Testis (tissue), 3 donors: Measurements from ENCODE around the gene CHTF8. TPM values are rescaled to one million over a fixed set of nuclear protein-coding genes. Genes with fewer than 3 reads are reported as not detected.
"Not testable (repeated sequence)": the region's sequence is repeated elsewhere in the genome, so short reads cannot be mapped to it uniquely, and the experiment has no call there.

Experiments used
- DNase-seq: peaks from one replicate; pipeline ENCODE4 v3.0.0-alpha.2; 2019
- H3K27ac ChIP-seq, 2 donors: fragments of 200-600 bp; sonication (generic); one replicate each; pipeline ENCODE4 v1.5.1; 2019
- H3K27me3 ChIP-seq: fragments of 200-600 bp; sonication (generic); one replicate; pipeline ENCODE4 v1.5.1; 2019
- H3K36me3 ChIP-seq: fragments of 200-600 bp; sonication (generic); one replicate; pipeline ENCODE4 v1.5.1; 2017; ENCODE audit warnings: low read depth; ENCODE audit errors: missing control alignments
- H3K4me1 ChIP-seq: fragments of 200-600 bp; sonication (generic); one replicate; pipeline ENCODE4 v1.5.1; 2019
- H3K4me3 ChIP-seq, 2 donors: fragments of 200-600 bp; sonication (generic); one replicate each; pipeline ENCODE4 v1.5.1; 2017 to 2019
- H3K9me3 ChIP-seq: fragments of 200-600 bp; sonication (generic); one replicate; pipeline ENCODE4 v1.5.1; 2017
- POLR2A ChIP-seq: fragments of 450-650 bp; IDR thresholded peaks from one replicate; pipeline ENCODE4 v1.6.1; 2017; ENCODE audit warnings: antibody characterized with exemption, mild to moderate bottlenecking, moderate library complexity
- WGBS, 2 donors: methylation state at CpG; one replicate each; pipeline ENCODE4 v1.1.5; 2018; 5-methylcytosine and 5-hydroxymethylcytosine counted together
- intact Hi-C: fragments of 100-400 bp; cut with DNase I; formaldehyde crosslinking; loops from one replicate; pipeline ENCODE4 v1.15.1; 2023; ENCODE audit warnings: low total_unique reads
- polyA plus RNA-seq: library from polyadenylated mRNA; stranded (reverse); fragments of 350-450 nt; fragmentation: Illumina TruSeq; extraction: RNeasy Lipid Tissue Mini Kit (QIAGEN cat#74804); gene quantifications from one replicate; pipeline ENCODE4 v1.2.3, GENCODE V29; 2014; ENCODE audit warnings: low read depth, low replicate concordance; ENCODE audit not compliant: insufficient read depth
- total RNA-seq, 2 donors: library from RNA; depleted of rRNA; stranded (reverse); fragments of >200 nt; gene quantifications; one replicate each; pipeline ENCODE4 v1.2.3, GENCODE V29; 2016
- TF ChIP-seq, protein P1 (sequence below), 3 experiments: fragments of 450-650 bp in 2 of 3; fragments of 200-600 bp in 1 of 3; sonication (generic) in 1 of 3; IDR thresholded peaks; one replicate each; pipeline ENCODE4 v1.5.1; 2016 to 2019; ENCODE audit warnings: antibody characterized with exemption in 3 of 3, mild to moderate bottlenecking in 2 of 3, moderate library complexity in 1 of 3

CHTF8 gene
- total and polyA plus RNA-seq, 3 donors from 2014 or later, result 122 to 147 (median 131) TPM

DNA sequence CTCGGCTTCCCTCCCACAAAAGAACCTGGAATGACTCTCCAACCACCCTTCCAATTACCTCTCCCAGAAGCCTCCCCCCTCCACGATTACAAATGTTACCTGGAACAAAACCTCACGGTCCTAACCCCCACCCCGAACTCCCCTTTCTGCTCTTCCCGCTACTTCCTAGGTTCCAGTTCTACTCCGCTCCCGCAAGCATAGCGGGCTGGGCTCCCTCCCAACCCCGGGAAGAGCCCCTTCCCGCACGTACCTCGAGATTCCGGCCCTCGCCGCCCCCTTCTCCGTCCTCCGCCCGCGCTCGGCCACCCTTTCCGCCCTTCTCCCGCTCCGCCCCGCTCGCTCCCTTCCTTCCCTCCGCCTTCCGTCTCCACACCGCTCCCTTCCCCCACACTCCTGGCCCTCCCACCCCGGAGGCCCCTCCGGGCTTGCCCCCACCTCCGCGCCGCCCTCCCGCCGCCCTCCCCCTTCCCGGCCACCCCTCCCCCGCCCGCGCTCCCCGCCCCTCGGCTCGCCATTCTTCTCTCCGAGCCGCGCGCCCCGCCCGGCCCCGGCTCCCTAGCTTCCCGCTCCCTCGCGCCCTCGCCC is 457 bp downstream of the CHTF8 start:
- 1 to 2% methylated on average over 27 to 44 of the region's 53 CpGs for WGBS, 2 donors

DNA sequence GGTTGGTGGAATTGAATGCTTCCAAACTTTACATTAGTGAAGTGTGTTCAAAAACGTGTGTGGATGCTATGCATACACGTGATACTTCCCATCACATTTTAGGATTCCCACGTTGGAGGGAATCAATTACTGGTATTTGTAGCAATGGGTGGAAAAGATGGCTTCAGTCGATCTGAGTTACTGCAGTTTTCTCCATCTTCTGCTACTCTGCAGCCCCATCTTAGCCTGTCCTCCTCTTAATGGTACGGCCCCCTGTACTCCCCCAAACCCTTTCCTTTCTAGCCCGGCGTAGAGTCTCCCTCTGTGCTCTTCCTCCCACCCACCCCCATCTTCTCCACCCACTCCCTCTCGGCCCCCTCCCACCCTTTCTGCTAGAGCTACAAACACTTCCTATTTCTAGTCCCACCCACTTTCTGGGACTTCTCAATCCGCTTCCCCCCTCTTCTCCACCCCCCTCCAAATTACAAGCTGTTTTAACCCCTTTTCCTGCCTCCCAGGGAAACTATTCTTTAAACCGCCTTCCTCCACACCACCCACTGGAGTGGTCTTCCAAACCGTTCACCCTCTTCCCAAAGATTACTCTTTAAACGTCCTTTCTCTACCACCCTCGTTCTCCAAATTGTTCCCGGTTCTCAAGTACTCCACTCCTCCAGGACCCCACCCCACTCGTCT is 1.1 kb downstream of the CHTF8 start:
- intact Hi-C loops, result no loop called here
- peak; percentile 60 for DNase-seq

More for the DNA sequence above, 457 bp downstream of the CHTF8 start:
- peak; percentile 86 for DNase-seq
- no peaks in the 10 kb centered on the region for H3K36me3 ChIP-seq
- peaks cover 30% of the 10 kb centered on the region for H3K4me1 ChIP-seq
- H3K9me3 ChIP-seq, result no peaks in the 10 kb centered on the region
- peak overlapping the region; percentile 94 to 97 for H3K4me3 ChIP-seq
- peak overlapping the region; percentile 91 to 96 for H3K27ac ChIP-seq
- intact Hi-C loops, result no loop called here
- no peak for TF ChIP-seq POLR2A
- H3K27me3 ChIP-seq, result no peaks in the 10 kb centered on the region

DNA sequence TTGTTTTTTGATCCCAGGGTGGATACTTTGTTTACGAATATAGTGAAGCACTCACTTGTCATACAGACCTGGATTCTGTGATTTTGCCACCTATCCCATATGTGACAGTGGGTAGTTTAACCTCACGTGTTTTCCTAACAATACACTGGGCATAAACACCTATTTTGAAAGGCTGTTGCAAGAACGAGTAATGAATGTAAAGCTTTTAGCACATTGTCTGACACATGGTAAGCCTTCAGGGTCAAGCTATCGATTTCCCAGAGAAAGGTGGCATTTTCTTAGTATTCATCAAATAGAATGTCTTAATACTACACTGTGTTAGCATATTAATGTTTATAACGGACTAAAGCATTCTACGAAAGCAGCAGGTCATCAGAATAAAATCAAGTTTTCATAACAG is 1.9 kb downstream of the CHTF8 start:
- DNase-seq, result no peak
- Histone ChIP-seq H3K27ac (peak overlapping the region in 1 of 2 donors; percentile 96), H3K36me3 (no peaks in the 10 kb centered on the region), H3K4me3 (peak overlapping the region in 1 of 2 donors; percentile 97), H3K27me3 (no peaks in the 10 kb centered on the region), H3K9me3 (no peaks in the 10 kb centered on the region), H3K4me1 (peaks cover 30% of the 10 kb centered on the region)
- intact Hi-C loops, result no loop called here
- TF ChIP-seq, protein P1, sequence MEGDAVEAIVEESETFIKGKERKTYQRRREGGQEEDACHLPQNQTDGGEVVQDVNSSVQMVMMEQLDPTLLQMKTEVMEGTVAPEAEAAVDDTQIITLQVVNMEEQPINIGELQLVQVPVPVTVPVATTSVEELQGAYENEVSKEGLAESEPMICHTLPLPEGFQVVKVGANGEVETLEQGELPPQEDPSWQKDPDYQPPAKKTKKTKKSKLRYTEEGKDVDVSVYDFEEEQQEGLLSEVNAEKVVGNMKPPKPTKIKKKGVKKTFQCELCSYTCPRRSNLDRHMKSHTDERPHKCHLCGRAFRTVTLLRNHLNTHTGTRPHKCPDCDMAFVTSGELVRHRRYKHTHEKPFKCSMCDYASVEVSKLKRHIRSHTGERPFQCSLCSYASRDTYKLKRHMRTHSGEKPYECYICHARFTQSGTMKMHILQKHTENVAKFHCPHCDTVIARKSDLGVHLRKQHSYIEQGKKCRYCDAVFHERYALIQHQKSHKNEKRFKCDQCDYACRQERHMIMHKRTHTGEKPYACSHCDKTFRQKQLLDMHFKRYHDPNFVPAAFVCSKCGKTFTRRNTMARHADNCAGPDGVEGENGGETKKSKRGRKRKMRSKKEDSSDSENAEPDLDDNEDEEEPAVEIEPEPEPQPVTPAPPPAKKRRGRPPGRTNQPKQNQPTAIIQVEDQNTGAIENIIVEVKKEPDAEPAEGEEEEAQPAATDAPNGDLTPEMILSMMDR (IDR thresholded peaks at IDR 0.05), result no peak
- TF ChIP-seq POLR2A, result no peak
- WGBS, 2 donors, result 43 to 49% methylated on average over 6 of the region's 6 CpGs

More for the DNA sequence above, 1.1 kb downstream of the CHTF8 start:
- H3K36me3 ChIP-seq, result no peaks in the 10 kb centered on the region
- H3K27me3 ChIP-seq, result no peaks in the 10 kb centered on the region
- TF ChIP-seq, protein P1 (IDR thresholded peaks at IDR 0.05), result no peak
- TF ChIP-seq POLR2A, result no peak
- peak overlapping the region; percentile 94 to 97 for H3K4me3 ChIP-seq
- 1 to 2% methylated on average over 15 of the region's 15 CpGs for WGBS, 2 donors
- H3K27ac ChIP-seq, result peak overlapping the region; percentile 91 to 96
- peaks cover 30% of the 10 kb centered on the region for H3K4me1 ChIP-seq
- no peaks in the 10 kb centered on the region for H3K9me3 ChIP-seq

DNA sequence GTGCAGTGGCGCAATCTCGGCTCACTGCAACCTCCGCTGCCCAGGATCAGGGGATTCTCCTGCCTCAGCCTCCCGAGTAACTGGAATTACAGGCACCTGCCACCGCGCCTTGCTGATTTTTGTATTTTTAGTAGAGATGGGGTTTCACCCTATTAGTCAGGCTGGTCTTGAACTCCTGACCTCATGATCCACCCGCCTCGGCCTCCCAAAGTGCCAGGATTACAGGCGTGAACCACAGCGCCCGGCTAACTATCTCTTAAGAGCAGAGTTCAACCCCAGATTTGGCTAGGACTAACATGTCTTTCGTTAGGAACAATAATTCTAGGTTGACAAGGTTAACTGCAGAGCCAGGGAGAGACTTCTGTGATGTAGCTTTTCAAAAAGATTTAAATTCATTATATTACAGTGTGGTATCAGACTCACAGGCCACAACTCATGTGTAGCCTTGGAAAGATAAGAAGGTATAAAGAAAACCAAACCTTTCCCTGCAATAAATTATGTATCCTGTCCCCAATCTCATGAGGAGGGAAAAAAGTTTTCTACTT is 4.3 kb downstream of the CHTF8 start:
- intact Hi-C loops, result no loop called here
- 72 to 79% methylated on average over 12 of the region's 12 CpGs for WGBS, 2 donors
- Histone ChIP-seq H3K9me3 (no peaks in the 10 kb centered on the region), H3K36me3 (no peaks in the 10 kb centered on the region), H3K4me3 (no peak overlapping the region), H3K27me3 (no peaks in the 10 kb centered on the region), H3K4me1 (peaks cover 30% of the 10 kb centered on the region), H3K27ac (no peak overlapping the region)
- TF ChIP-seq, protein P1 (IDR thresholded peaks at IDR 0.05), result no peak
- TF ChIP-seq POLR2A, result no peak
- no peak for DNase-seq

DNA sequence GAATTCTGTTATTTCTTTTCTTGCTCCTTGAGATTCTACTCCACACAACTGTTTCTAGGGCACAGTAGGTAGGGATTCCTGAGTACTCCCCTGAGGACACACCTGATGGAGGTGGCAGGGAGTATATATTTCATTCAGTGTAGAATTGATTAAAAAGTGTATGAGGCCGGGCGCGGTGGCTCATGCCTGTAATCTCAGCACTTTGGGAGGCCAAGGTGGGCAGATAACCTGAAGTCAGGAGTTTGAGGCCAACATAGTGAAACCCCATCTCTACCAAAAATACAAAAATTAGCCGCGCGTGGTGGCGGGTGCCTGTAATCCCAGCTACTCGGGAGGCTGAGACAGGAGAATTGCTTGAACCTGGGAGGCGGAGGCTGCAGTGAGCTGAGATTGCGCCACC is 5.6 kb downstream of the CHTF8 start:
- intact Hi-C loops, H3K9me3 ChIP-seq, H3K4me3 ChIP-seq, H3K27ac ChIP-seq, H3K27me3 ChIP-seq, DNase-seq, H3K36me3 ChIP-seq: not testable (repeated sequence)
- H3K4me1 ChIP-seq, result peaks cover 30% of the 10 kb centered on the region
- WGBS, 2 donors, result 95 to 96% methylated on average over 10 of the region's 10 CpGs
